Measurements from ENCODE around the gene GPC3. TPM values are rescaled to one million over a fixed set of nuclear protein-coding genes. Genes with fewer than 3 reads are reported as not detected.

Gene GPC3
- polyA plus RNA-seq, 2 of the 4 experiments (the other 2 are of a cell fraction): not detected

- TF ChIP-seq ZSCAN20 (CRISPR knock-in tag; IDR thresholded peaks at IDR 0.05): no peak
- no peak for TF ChIP-seq JUN (IDR thresholded peaks at IDR 0.05)
- no peak for TF ChIP-seq RFX5 (IDR thresholded peaks at IDR 0.05)
- no peak for TF ChIP-seq E2F6 (IDR thresholded peaks at IDR 0.05; ENCODE audit: borderline replicate concordance, low read depth)
- no peak for TF ChIP-seq HOXB13 (CRISPR knock-in tag; IDR thresholded peaks at IDR 0.05; ENCODE audit: low read depth)
Observed at GRCh38 chrX:133837091-133837490, 148.3 kb downstream of the GPC3 start (continued).

- WGBS (ENCODE audit: missing lambda C conversion rate): 44% methylated on average over 3 of the region's 3 CpGs
- Histone ChIP-seq H3K4me1 (no peaks in the 10 kb centered on the region), H3K4me3 (no peak overlapping the region), H3K4me2 (no peak overlapping the region), H3K9me3 (no peaks in the 10 kb centered on the region), H3K27ac (no peak overlapping the region)
- ATAC-seq (no peak), DNase-seq (ENCODE audit: low read depth in 1 of 2, low spot score in 1 of 2) (no peak), FAIRE-seq (no peak)
- TF ChIP-seq ZSCAN20 (CRISPR knock-in tag; IDR thresholded peaks at IDR 0.05): no peak
- no peak for TF ChIP-seq FOXS1 (CRISPR knock-in tag; IDR thresholded peaks at IDR 0.05)
- POLR2A ChIA-PET: no interaction called here
- CTCF ChIA-PET: interaction anchor here (2.7 kb wide), 1 partner anchor 44 kb away, joined by 9 read pairs; no protein-coding TSS in a partner anchor
Observed at GRCh38 chrX:133836561-133836960, 148.8 kb downstream of the GPC3 start.

- ChIA-PET CTCF (interaction anchor here (1.8 to 2.7 kb wide), 2 partner anchors 42 kb away, joined by 4 to 9 read pairs; no protein-coding TSS in a partner anchor), POLR2A (no interaction called here)
- no peak overlapping the region for H3K4me3 ChIP-seq
- no peak for DNase-seq (ENCODE audit: low read depth in 1 of 2, low spot score in 1 of 2)
- H3K27ac ChIP-seq: no peak overlapping the region
- TF ChIP-seq MAFK (IDR thresholded peaks at IDR 0.05; ENCODE audit: partially characterized antibody) (no peak), HDAC2 (IDR thresholded peaks at IDR 0.05) (no peak), ZC3H11A (IDR thresholded peaks at IDR 0.05) (no peak), HEYL (CRISPR knock-in tag; IDR thresholded peaks at IDR 0.05) (no peak), HOXB5 (CRISPR knock-in tag; IDR thresholded peaks at IDR 0.05) (no peak)
- ATAC-seq: no peak
- no peaks in the 10 kb centered on the region for H3K4me1 ChIP-seq
- no peak overlapping the region for H3K4me2 ChIP-seq
- no peak for FAIRE-seq
- no peaks in the 10 kb centered on the region for H3K9me3 ChIP-seq
- WGBS (ENCODE audit: missing lambda C conversion rate): 4% methylated on average over 1 of the region's 1 CpG
Observed at GRCh38 chrX:133834771-133835170, 150.6 kb downstream of the GPC3 start.

- no peak for FAIRE-seq
Observed at GRCh38 chrX:133819546-133819945, 165.8 kb downstream of the GPC3 start.

GRCh38 chrX:133818019-133818418, 167.4 kb downstream of the GPC3 start:
- DNase-seq (ENCODE audit: low read depth in 1 of 2, low spot score in 1 of 2) (no peak), ATAC-seq (no peak), FAIRE-seq (no peak)
- Histone ChIP-seq H3K4me1 (no peaks in the 10 kb centered on the region), H3K4me3 (no peak overlapping the region), H3K4me2 (no peak overlapping the region), H3K27ac (no peak overlapping the region), H3K9me3 (no peaks in the 10 kb centered on the region)
- ChIA-PET POLR2A (no interaction called here), CTCF (no interaction called here)
- WGBS (ENCODE audit: missing lambda C conversion rate): 14% methylated on average over 5 of the region's 5 CpGs
- TF ChIP-seq RAD21 (conservative IDR thresholded peaks at IDR 0.05 in 1 of 2, IDR thresholded peaks at IDR 0.05 in 1 of 2): no peak
- no peak for TF ChIP-seq HMGXB4 (CRISPR knock-in tag; IDR thresholded peaks at IDR 0.05; ENCODE audit: borderline replicate concordance)
- no peak for TF ChIP-seq HEYL (CRISPR knock-in tag; IDR thresholded peaks at IDR 0.05)
- TF ChIP-seq TP53 (CRISPR knock-in tag; IDR thresholded peaks at IDR 0.05): no peak
- TF ChIP-seq MAZ (IDR thresholded peaks at IDR 0.05; ENCODE audit: borderline replicate concordance, low read depth, low read length): no peak
- TF ChIP-seq PHF8 (IDR thresholded peaks at IDR 0.05; ENCODE audit: borderline replicate concordance, low read depth): no peak
- TF ChIP-seq CEBPB (IDR thresholded peaks at IDR 0.05): no peak
- TF ChIP-seq EHMT2 (IDR thresholded peaks at IDR 0.05; ENCODE audit: low read depth): no peak
- TF ChIP-seq SREBF2 (IDR thresholded peaks at IDR 0.05): no peak
- TF ChIP-seq RNF2 (IDR thresholded peaks at IDR 0.05; ENCODE audit: borderline replicate concordance, low read depth): no peak
- no peak for TF ChIP-seq RCOR1 (IDR thresholded peaks at IDR 0.05; ENCODE audit: low read depth, low read length)
- TF ChIP-seq ATOH8 (CRISPR knock-in tag; IDR thresholded peaks at IDR 0.05; ENCODE audit: low read depth): no peak

More at GRCh38 chrX:133819546-133819945, 165.8 kb downstream of the GPC3 start:
- ChIA-PET POLR2A (no interaction called here), CTCF (no interaction called here)
- no peaks in the 10 kb centered on the region for H3K9me3 ChIP-seq
- no peak overlapping the region for H3K27ac ChIP-seq
- no peak for ATAC-seq
- H3K4me2 ChIP-seq: no peak overlapping the region
- no peaks in the 10 kb centered on the region for H3K4me1 ChIP-seq
- no peak for DNase-seq (ENCODE audit: low read depth in 1 of 2, low spot score in 1 of 2)
- no peak overlapping the region for H3K4me3 ChIP-seq
- TF ChIP-seq RAD21 (conservative IDR thresholded peaks at IDR 0.05 in 1 of 2, IDR thresholded peaks at IDR 0.05 in 1 of 2): no peak
- no peak for TF ChIP-seq EHF (CRISPR knock-in tag; IDR thresholded peaks at IDR 0.05)
- TF ChIP-seq RCOR1 (IDR thresholded peaks at IDR 0.05; ENCODE audit: low read depth, low read length): no peak
- no peak for TF ChIP-seq NFE2L2 (conservative IDR thresholded peaks at IDR 0.05; ENCODE audit: low read length)
- TF ChIP-seq PBX3 (IDR thresholded peaks at IDR 0.05): no peak
- TF ChIP-seq FOXS1 (CRISPR knock-in tag; IDR thresholded peaks at IDR 0.05): no peak
